ENCODE results near the gene AKT3.

The AKT3 gene

DNA sequence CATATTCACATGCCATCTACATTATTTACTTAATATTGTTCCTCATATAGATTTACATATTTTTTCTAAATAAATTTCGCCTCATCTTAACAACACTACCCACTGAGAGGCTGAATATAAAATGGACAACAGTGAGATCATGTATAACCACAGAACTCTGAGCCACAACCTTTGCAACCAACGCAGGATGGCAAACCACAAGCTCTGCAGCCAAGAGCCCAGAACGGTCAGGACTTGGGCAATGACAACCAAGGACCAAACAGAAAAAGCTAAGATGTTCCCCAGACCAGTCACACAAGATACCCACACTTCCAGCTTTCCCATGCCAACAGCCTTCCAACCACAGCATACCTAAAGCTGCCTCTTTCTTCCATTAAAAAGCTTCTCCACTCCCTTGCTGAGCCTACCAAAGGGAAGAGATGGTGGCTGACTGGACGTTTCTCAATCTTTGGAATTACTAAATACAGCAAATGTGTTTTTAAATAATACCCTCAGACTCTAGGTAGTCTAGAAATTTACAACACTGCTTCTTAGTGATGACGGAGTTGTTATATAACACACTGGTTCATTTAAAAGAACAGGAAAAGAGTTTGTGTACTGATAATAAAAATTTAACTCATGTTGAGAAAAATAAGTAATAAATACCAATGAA, 117.9 kb downstream of the AKT3 start:
- H3K9me3 ChIP-seq = no peaks in the 10 kb centered on the region
- no peak for DNase-seq
- intact Hi-C loops (cut with DNase I; ENCODE audit: low total_unique reads) = no loop called here
- H3K4me1 ChIP-seq = peaks cover 0 to 54% (median 18%) of the 10 kb centered on the region in 4 donors
- TF ChIP-seq, protein P1, sequence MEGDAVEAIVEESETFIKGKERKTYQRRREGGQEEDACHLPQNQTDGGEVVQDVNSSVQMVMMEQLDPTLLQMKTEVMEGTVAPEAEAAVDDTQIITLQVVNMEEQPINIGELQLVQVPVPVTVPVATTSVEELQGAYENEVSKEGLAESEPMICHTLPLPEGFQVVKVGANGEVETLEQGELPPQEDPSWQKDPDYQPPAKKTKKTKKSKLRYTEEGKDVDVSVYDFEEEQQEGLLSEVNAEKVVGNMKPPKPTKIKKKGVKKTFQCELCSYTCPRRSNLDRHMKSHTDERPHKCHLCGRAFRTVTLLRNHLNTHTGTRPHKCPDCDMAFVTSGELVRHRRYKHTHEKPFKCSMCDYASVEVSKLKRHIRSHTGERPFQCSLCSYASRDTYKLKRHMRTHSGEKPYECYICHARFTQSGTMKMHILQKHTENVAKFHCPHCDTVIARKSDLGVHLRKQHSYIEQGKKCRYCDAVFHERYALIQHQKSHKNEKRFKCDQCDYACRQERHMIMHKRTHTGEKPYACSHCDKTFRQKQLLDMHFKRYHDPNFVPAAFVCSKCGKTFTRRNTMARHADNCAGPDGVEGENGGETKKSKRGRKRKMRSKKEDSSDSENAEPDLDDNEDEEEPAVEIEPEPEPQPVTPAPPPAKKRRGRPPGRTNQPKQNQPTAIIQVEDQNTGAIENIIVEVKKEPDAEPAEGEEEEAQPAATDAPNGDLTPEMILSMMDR (IDR thresholded peaks at IDR 0.05) = no peak
- no peak overlapping the region for H3K4me3 ChIP-seq
- no peak overlapping the region for H3K27ac ChIP-seq
- H3K27me3 ChIP-seq = no peaks in the 10 kb centered on the region
- H3K36me3 ChIP-seq = no peaks in the 10 kb centered on the region

DNA sequence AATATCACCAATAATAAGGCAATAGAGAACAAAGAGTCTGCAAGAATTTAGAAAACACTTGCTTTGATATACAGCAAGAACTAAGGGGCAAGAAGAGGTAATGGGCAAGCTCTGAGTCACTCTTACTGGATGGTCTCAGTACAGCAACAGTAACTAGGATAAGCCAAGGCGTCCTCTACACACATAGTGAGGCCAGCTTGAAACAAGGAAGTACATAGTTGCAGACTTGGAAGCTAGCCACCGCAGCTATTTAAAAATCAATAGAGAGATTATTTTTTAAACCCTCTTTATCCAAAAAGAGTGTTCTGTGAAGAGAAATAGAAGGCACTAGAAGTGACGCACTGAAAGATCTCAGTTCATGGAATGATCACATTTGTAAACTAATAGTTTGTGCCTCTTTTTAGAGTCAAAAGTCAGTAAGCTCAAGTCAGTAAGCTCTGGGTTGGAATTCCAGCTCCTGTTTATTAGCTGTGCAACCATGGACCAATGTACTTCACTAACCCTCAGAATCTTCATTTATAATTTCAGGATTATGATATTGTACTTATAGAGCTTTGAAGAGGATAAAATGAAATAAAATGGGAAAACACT, 118.6 kb downstream of the AKT3 start:
- Histone ChIP-seq H3K4me1 (peaks cover 0 to 52% (median 16%) of the 10 kb centered on the region in 4 donors), H3K4me3 (no peak overlapping the region), H3K27me3 (no peaks in the 10 kb centered on the region), H3K36me3 (no peaks in the 10 kb centered on the region), H3K9me3 (no peaks in the 10 kb centered on the region), H3K27ac (no peak overlapping the region)
- intact Hi-C loops (cut with DNase I; ENCODE audit: low total_unique reads) = no loop called here
- peak in 1 of 2 donors; percentile 70 for DNase-seq
- TF ChIP-seq, protein P1 (IDR thresholded peaks at IDR 0.05) = no peak

DNA sequence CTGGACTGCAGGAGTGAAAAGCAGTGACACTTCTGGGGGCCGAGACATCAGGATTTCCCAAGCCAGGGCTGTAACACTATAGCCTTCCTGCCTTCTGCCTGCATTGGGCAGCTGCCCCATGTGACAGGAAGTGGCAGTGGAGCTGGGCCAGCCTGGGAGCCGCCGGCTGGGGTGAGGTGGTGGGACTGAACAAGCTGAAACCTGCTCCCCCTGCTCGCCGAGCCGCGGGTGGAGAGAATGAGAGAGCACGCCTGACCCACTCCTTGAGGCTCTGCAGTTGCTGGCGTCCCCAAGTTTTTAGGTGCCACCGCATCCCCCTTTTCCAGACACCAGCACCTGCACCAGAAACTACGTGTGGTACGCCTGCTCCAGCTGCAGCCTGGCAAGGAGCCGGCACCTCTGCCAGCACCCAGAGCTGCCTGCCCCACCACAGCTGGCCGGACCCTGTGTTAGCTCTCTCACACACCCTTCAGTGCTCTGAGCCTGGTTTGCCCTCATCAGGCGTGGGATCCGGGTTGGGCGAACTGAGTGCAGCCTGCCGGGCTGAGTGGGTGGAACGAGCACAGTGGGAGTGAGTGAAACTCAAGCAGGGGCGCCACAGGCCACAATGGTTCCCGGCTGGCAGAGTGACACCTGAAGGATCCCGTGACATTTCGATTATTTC, 119.4 kb downstream of the AKT3 start:
- DNase-seq = no peak
- TF ChIP-seq, protein P1 (IDR thresholded peaks at IDR 0.05) = no peak
- no peak overlapping the region for H3K4me3 ChIP-seq
- peaks cover 0 to 55% (median 16%) of the 10 kb centered on the region in 4 donors for H3K4me1 ChIP-seq
- intact Hi-C loops (cut with DNase I; ENCODE audit: low total_unique reads) = no loop called here
- H3K27ac ChIP-seq = peak overlapping the region in 1 of 2 donors; percentile 15
- H3K36me3 ChIP-seq = no peaks in the 10 kb centered on the region
- no peaks in the 10 kb centered on the region for H3K27me3 ChIP-seq
- no peaks in the 10 kb centered on the region for H3K9me3 ChIP-seq

DNA sequence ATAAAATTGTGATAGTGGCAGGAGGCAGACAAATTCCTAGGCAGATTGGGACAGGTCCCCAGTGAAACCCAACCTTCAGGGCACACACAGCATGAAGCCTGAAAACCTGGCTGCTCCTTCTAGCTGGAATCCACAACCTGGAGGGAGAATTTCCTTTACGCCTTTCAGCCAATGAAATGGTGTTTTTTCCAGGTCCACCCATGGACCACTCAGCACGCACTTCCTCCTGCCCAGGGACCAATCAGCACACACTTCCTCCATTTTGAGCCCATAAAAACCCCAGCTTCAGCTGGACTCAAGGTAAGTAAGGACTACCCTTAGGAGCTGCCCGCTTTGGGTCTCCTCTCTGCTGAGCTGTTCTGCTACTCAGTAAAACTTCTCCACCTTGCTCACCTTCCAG, 120.1 kb downstream of the AKT3 start:
- peaks cover 0 to 55% (median 14%) of the 10 kb centered on the region in 4 donors for H3K4me1 ChIP-seq
- H3K27me3 ChIP-seq = no peaks in the 10 kb centered on the region
- intact Hi-C loops (cut with DNase I; ENCODE audit: low total_unique reads) = no loop called here
- H3K27ac ChIP-seq = no peak overlapping the region
- no peak overlapping the region for H3K4me3 ChIP-seq
- H3K9me3 ChIP-seq = no peaks in the 10 kb centered on the region
- H3K36me3 ChIP-seq = no peaks in the 10 kb centered on the region
- DNase-seq = no peak
- TF ChIP-seq, protein P1 (IDR thresholded peaks at IDR 0.05) = no peak

DNA sequence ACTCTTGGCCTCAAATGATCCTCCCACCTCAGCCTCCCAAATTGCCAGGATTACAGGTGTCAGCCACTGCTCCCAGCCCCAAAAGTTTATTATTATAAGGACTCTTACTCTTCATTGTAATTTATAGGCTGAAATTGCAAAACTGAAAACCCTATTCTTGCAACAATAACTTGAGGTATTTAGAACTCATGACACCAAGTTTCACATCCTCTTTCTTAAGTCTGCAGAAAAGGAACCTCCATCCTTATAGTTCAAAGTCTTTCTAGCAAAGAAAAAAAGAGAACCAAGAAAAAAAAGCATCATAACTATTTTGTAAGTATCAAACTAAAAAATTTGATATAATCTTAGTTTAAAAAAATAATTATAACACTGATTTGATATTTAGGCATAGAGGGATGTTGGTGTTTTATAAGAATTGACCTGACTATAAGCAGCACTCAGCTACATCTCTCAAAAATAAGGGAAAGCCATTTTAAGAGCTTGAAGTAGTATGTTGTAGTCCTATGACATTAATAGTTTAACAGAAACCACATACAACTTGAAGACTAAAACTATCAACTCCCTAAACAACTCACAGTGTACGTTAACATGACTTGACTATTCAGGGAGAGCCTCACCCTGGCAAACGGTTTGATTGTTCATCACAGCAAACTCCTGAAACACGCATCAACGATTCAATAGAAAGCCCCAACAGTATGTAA, 122.4 kb downstream of the AKT3 start:
- no peak for DNase-seq

More for the DNA sequence above, 122.4 kb downstream of the AKT3 start:
- Histone ChIP-seq H3K27me3 (no peaks in the 10 kb centered on the region), H3K36me3 (no peaks in the 10 kb centered on the region), H3K4me3 (no peak overlapping the region), H3K27ac (no peak overlapping the region), H3K9me3 (no peaks in the 10 kb centered on the region), H3K4me1 (peaks cover 0 to 60% (median 17%) of the 10 kb centered on the region in 4 donors)
- TF ChIP-seq, protein P1 (IDR thresholded peaks at IDR 0.05) = no peak
- intact Hi-C loops (cut with DNase I; ENCODE audit: low total_unique reads) = no loop called here

All from tibial artery (tissue), 4 donors.